HEK293 (cell line): ENCODE results near the gene GBA2.

Experiments used
- CTCF ChIA-PET: fragments of 350-600 bp; formaldehyde crosslinking; extraction: SDS; loops from one replicate; lab custom pipeline; 2021; ENCODE audit warnings: antibody characterized with exemption; lab: Yijun Ruan, JAX
- POLR2A ChIA-PET: fragments of 300-600 bp; formaldehyde crosslinking; extraction: SDS; loops from one replicate; lab custom pipeline; 2020; ENCODE audit warnings: antibody characterized with exemption, inconsistent platforms; lab: Yijun Ruan, JAX
- H3K27ac ChIP-seq: fragments of 200-500 bp; sonication (Bioruptor generic); 2 replicates; pipeline ENCODE4 v1.5.1; 2014; ENCODE audit warnings: low read depth, low read length, control low read depth, inconsistent platforms; ENCODE audit errors: extremely low read depth
- H3K36me3 ChIP-seq, 2 experiments: fragments of 200-500 bp in 1 of 2; sonication (Bioruptor generic) in 1 of 2; 1 replicate in 1 of 2; 2 replicates in 1 of 2; pipeline ENCODE4 v1.5.1; 2014 to 2017; ENCODE audit warnings: inconsistent platforms in 2 of 2, low read length in 2 of 2; ENCODE audit not compliant: control insufficient read depth in 2 of 2, insufficient read depth in 1 of 2
- H3K4me1 ChIP-seq: fragments of 200-500 bp; sonication (Bioruptor generic); 2 replicates; pipeline ENCODE4 v1.5.1; 2014; ENCODE audit warnings: mild to moderate bottlenecking, low read length, inconsistent platforms; ENCODE audit not compliant: control insufficient read depth, insufficient read depth
- H3K4me3 ChIP-seq: 2 replicates; pipeline ENCODE4 v1.5.1; 2011; ENCODE audit warnings: low read depth, mild to moderate bottlenecking, control low read depth, low read length, moderate library complexity
- H3K9me3 ChIP-seq: fragments of 200-500 bp; sonication (Bioruptor generic); 2 replicates; pipeline ENCODE4 v1.5.1; 2014; ENCODE audit warnings: low read depth, low read length, inconsistent platforms; ENCODE audit not compliant: control insufficient read depth, insufficient read depth
- BCL11B ChIP-seq: fragments of 450-650 bp; formaldehyde crosslinking; IDR thresholded peaks from 2 replicates; pipeline ENCODE4 v1.5.1; 2016; ENCODE audit warnings: low read depth, missing biosample characterization, missing genetic modification characterization
- GFI1B ChIP-seq: fragments of 450-650 bp; formaldehyde crosslinking; IDR thresholded peaks from 2 replicates; pipeline ENCODE4 v1.5.1; 2016; ENCODE audit warnings: missing biosample characterization, missing genetic modification characterization
- GLI4 ChIP-seq: fragments of 450-650 bp; formaldehyde crosslinking; IDR thresholded peaks from 2 replicates; pipeline ENCODE4 v1.5.1; 2016; ENCODE audit warnings: missing biosample characterization, missing genetic modification characterization
- MZF1 ChIP-seq: fragments of 450-650 bp; formaldehyde crosslinking; IDR thresholded peaks from 2 replicates; pipeline ENCODE4 v1.5.1; 2017; ENCODE audit warnings: missing biosample characterization, missing genetic modification characterization, borderline replicate concordance
- PBX3 ChIP-seq: sonication (generic); formaldehyde crosslinking; IDR thresholded peaks from 2 replicates; pipeline ENCODE4 v1.8.1; 2022; ENCODE audit warnings: mild to moderate bottlenecking, moderate library complexity, missing genetic modification reagents
- SALL2 ChIP-seq: fragments of 450-650 bp; formaldehyde crosslinking; IDR thresholded peaks from 2 replicates; pipeline ENCODE4 v1.5.0; 2017; ENCODE audit warnings: missing biosample characterization, mild to moderate bottlenecking, missing genetic modification characterization, borderline replicate concordance
- SCRT1 ChIP-seq: fragments of 450-650 bp; formaldehyde crosslinking; IDR thresholded peaks from 2 replicates; pipeline ENCODE4 v1.5.1; 2016; ENCODE audit warnings: missing biosample characterization, missing genetic modification characterization, borderline replicate concordance
- SP2 ChIP-seq: fragments of 450-650 bp; formaldehyde crosslinking; IDR thresholded peaks from 2 replicates; pipeline ENCODE4 v1.5.1; 2016; ENCODE audit warnings: missing biosample characterization, missing genetic modification characterization
- SP7 ChIP-seq: fragments of 450-650 bp; formaldehyde crosslinking; IDR thresholded peaks from 2 replicates; pipeline ENCODE4 v1.5.1; 2016; ENCODE audit warnings: missing biosample characterization, missing genetic modification characterization
- YY2 ChIP-seq: fragments of 450-650 bp; formaldehyde crosslinking; IDR thresholded peaks from 2 replicates; pipeline ENCODE4 v1.5.1; 2016; ENCODE audit warnings: missing biosample characterization, missing genetic modification characterization
- ZNF223 ChIP-seq: fragments of 450-650 bp; formaldehyde crosslinking; IDR thresholded peaks from 2 replicates; pipeline ENCODE4 v1.5.1; 2016; ENCODE audit warnings: missing biosample characterization, missing genetic modification characterization
- ZNF280C ChIP-seq: fragments of 450-650 bp; formaldehyde crosslinking; IDR thresholded peaks from 2 replicates; pipeline ENCODE4 v1.5.1; 2016; ENCODE audit warnings: missing biosample characterization, missing genetic modification characterization
- ZNF311 ChIP-seq: fragments of 450-650 bp; formaldehyde crosslinking; IDR thresholded peaks from 2 replicates; pipeline ENCODE4 v1.5.1; 2017; ENCODE audit warnings: missing biosample characterization, missing genetic modification characterization, borderline replicate concordance
- ZNF416 ChIP-seq: fragments of 450-650 bp; formaldehyde crosslinking; IDR thresholded peaks from 2 replicates; pipeline ENCODE4 v1.5.1; 2016; ENCODE audit warnings: missing biosample characterization, missing genetic modification characterization
- ZNF449 ChIP-seq: fragments of 450-650 bp; formaldehyde crosslinking; IDR thresholded peaks from 2 replicates; pipeline ENCODE4 v1.5.1; 2017; ENCODE audit warnings: missing biosample characterization, mild to moderate bottlenecking, missing genetic modification characterization, moderate library complexity
- ZNF501 ChIP-seq: fragments of 450-650 bp; formaldehyde crosslinking; IDR thresholded peaks from 2 replicates; pipeline ENCODE4 v1.5.1; 2016; ENCODE audit warnings: missing biosample characterization, missing genetic modification characterization
- ZNF623 ChIP-seq: fragments of 450-650 bp; formaldehyde crosslinking; IDR thresholded peaks from 2 replicates; pipeline ENCODE4 v1.5.1; 2016; ENCODE audit warnings: missing biosample characterization, missing genetic modification characterization
- ZNF664 ChIP-seq: fragments of 450-650 bp; formaldehyde crosslinking; IDR thresholded peaks from 2 replicates; pipeline ENCODE4 v1.5.1; 2016; ENCODE audit warnings: missing biosample characterization, missing genetic modification characterization
- ZNF768 ChIP-seq: fragments of 450-650 bp; formaldehyde crosslinking; IDR thresholded peaks from 2 replicates; pipeline ENCODE4 v1.5.1; 2018; ENCODE audit warnings: missing biosample characterization, mild to moderate bottlenecking, missing genetic modification characterization
- ZNF837 ChIP-seq: fragments of 450-650 bp; formaldehyde crosslinking; IDR thresholded peaks from 2 replicates; pipeline ENCODE4 v1.5.1; 2016; ENCODE audit warnings: missing biosample characterization, missing genetic modification characterization
- TF ChIP-seq, protein P1 (sequence below): fragments of 450-650 bp; formaldehyde crosslinking; IDR thresholded peaks from 2 replicates; pipeline ENCODE4 v1.5.1; 2016; ENCODE audit warnings: missing biosample characterization, missing genetic modification characterization
- TF ChIP-seq, protein P2 (sequence below): fragments of 450-650 bp; formaldehyde crosslinking; IDR thresholded peaks from 2 replicates; pipeline ENCODE4 v1.5.1; 2016; ENCODE audit warnings: missing biosample characterization, missing genetic modification characterization, low read depth

GBA2 gene

DNA sequence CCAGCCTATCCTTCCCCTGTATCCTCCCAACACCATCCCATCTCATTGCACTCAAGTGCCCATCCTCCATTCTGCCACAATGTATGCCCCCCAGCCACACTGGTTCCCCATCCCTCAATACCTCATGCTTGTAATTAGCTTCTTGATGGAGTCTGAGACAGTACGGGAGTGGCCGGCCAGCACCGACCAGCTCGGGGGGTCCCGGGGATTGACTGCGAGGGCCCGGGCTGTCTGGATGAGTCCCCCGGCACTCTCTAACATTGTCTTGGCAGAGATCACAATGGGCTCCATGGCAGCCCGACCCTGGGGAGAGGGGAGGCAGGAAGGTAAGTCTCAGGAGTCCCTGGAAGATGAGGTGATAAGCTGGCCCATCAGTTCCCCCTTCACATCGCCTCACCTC lies 42.1 kb downstream of the GBA2 start:
- ChIA-PET CTCF (interaction anchor here (0.9 to 6.4 kb wide), 4 partner anchors 10 to 61 kb away, joined by 3 to 47 read pairs (median 4); no protein-coding TSS in a partner anchor), POLR2A (interaction anchor here (1.8 kb wide), 1 partner anchor 25 kb away, joined by 4 read pairs; the partner anchor contains the start of genes CREB3 and TLN1)
- Histone ChIP-seq H3K4me3 (no peak overlapping the region), H3K4me1 (no peaks in the 10 kb centered on the region), H3K36me3 (peaks cover 25 to 94% of the 10 kb centered on the region in 2 experiments), H3K27ac (no peak overlapping the region), H3K9me3 (no peaks in the 10 kb centered on the region)
- TF ChIP-seq ZNF223 (tag by site-specific recombination) (no peak), SP7 (tag by site-specific recombination) (no peak), ZNF280C (tag by site-specific recombination) (no peak), ZNF416 (tag by site-specific recombination) (no peak), SALL2 (no peak), ZNF449 (no peak), SP2 (no peak), ZNF664 (tag by site-specific recombination) (no peak), SCRT1 (no peak), ZNF623 (tag by site-specific recombination) (no peak), ZNF768 (tag by site-specific recombination) (no peak)
- TF ChIP-seq, protein P1, sequence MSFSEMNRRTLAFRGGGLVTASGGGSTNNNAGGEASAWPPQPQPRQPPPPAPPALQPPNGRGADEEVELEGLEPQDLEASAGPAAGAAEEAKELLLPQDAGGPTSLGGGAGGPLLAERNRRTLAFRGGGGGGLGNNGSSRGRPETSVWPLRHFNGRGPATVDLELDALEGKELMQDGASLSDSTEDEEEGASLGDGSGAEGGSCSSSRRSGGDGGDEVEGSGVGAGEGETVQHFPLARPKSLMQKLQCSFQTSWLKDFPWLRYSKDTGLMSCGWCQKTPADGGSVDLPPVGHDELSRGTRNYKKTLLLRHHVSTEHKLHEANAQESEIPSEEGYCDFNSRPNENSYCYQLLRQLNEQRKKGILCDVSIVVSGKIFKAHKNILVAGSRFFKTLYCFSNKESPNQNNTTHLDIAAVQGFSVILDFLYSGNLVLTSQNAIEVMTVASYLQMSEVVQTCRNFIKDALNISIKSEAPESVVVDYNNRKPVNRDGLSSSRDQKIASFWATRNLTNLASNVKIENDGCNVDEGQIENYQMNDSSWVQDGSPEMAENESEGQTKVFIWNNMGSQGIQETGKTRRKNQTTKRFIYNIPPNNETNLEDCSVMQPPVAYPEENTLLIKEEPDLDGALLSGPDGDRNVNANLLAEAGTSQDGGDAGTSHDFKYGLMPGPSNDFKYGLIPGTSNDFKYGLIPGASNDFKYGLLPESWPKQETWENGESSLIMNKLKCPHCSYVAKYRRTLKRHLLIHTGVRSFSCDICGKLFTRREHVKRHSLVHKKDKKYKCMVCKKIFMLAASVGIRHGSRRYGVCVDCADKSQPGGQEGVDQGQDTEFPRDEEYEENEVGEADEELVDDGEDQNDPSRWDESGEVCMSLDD (tag by site-specific recombination): no peak

GRCh38 chr9:35705836-35706430 lies 43.1 kb downstream of the GBA2 start:
- Histone ChIP-seq H3K4me1 (no peaks in the 10 kb centered on the region), H3K9me3 (no peaks in the 10 kb centered on the region), H3K27ac (no peak overlapping the region), H3K4me3 (no peak overlapping the region), H3K36me3 (peaks cover 35 to 94% of the 10 kb centered on the region in 2 experiments)
- ChIA-PET POLR2A (interaction anchor here (0.6 to 1.8 kb wide), 3 partner anchors 11 to 58 kb away, joined by 3 to 4 read pairs (median 3); partner anchors contain the start of genes CREB3 and TLN1), CTCF (interaction anchor here (0.9 to 1.5 kb wide), 6 partner anchors 9 to 176 kb away, joined by 3 to 6 read pairs (median 4); no protein-coding TSS in a partner anchor)
- TF ChIP-seq YY2 (tag by site-specific recombination): no peak
- TF ChIP-seq SP2: no peak
- no peak for TF ChIP-seq ZNF311 (tag by site-specific recombination)
- no peak for TF ChIP-seq MZF1 (tag by site-specific recombination)
- no peak for TF ChIP-seq ZNF501 (tag by site-specific recombination)
- TF ChIP-seq PBX3: no peak
- TF ChIP-seq ZNF837 (tag by site-specific recombination): no peak
- no peak for TF ChIP-seq BCL11B (tag by site-specific recombination)
- no peak for TF ChIP-seq GFI1B
- TF ChIP-seq, protein P2, sequence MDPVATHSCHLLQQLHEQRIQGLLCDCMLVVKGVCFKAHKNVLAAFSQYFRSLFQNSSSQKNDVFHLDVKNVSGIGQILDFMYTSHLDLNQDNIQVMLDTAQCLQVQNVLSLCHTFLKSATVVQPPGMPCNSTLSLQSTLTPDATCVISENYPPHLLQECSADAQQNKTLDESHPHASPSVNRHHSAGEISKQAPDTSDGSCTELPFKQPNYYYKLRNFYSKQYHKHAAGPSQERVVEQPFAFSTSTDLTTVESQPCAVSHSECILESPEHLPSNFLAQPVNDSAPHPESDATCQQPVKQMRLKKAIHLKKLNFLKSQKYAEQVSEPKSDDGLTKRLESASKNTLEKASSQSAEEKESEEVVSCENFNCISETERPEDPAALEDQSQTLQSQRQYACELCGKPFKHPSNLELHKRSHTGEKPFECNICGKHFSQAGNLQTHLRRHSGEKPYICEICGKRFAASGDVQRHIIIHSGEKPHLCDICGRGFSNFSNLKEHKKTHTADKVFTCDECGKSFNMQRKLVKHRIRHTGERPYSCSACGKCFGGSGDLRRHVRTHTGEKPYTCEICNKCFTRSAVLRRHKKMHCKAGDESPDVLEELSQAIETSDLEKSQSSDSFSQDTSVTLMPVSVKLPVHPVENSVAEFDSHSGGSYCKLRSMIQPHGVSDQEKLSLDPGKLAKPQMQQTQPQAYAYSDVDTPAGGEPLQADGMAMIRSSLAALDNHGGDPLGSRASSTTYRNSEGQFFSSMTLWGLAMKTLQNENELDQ: no peak
- no peak for TF ChIP-seq ZNF416 (tag by site-specific recombination)
- no peak for TF ChIP-seq GLI4 (tag by site-specific recombination)
